KOPT-K1 (cell line): ENCODE measurements around the gene RAP1GAP2.

ENCODE experiments used
- H3K27ac ChIP-seq: fragments of 200-600 bp; sonication (generic); 2 replicates; pipeline ENCODE4 v1.5.1; 2016; ENCODE audit warnings: antibody characterized with exemption, mild to moderate bottlenecking, low read depth, low read length; ENCODE audit not compliant: poor library complexity, severe bottlenecking
- H3K36me3 ChIP-seq: fragments of 200-600 bp; sonication (generic); 2 replicates; pipeline ENCODE4 v1.5.1; 2017; ENCODE audit warnings: antibody characterized with exemption, mild to moderate bottlenecking, low read length, moderate library complexity; ENCODE audit not compliant: insufficient read depth
- H3K9me3 ChIP-seq: fragments of 200-600 bp; sonication (generic); 2 replicates; pipeline ENCODE4 v1.5.1; 2017; ENCODE audit warnings: antibody characterized with exemption, low read length, mild to moderate bottlenecking; ENCODE audit not compliant: insufficient read depth, poor library complexity, severe bottlenecking

The RAP1GAP2 gene

GRCh38 chr17:2894782-2895181 is 98.5 kb downstream of the RAP1GAP2 start:
- H3K36me3 ChIP-seq = no peaks in the 10 kb centered on the region
- H3K27ac ChIP-seq = no peak overlapping the region
- no peaks in the 10 kb centered on the region for H3K9me3 ChIP-seq

- no peak overlapping the region for H3K27ac ChIP-seq
- H3K36me3 ChIP-seq = no peaks in the 10 kb centered on the region
Measured at GRCh38 chr17:2897605-2898004, 101.4 kb downstream of the RAP1GAP2 start.

GRCh38 chr17:2898255-2898926 is 102.2 kb downstream of the RAP1GAP2 start:
- Histone ChIP-seq H3K27ac (no peak overlapping the region), H3K36me3 (no peaks in the 10 kb centered on the region)

More at GRCh38 chr17:2897605-2898004, 101.4 kb downstream of the RAP1GAP2 start:
- H3K9me3 ChIP-seq = no peaks in the 10 kb centered on the region

GRCh38 chr17:2899906-2900305 is 103.7 kb downstream of the RAP1GAP2 start:
- H3K36me3 ChIP-seq = no peaks in the 10 kb centered on the region
- no peaks in the 10 kb centered on the region for H3K9me3 ChIP-seq
- no peak overlapping the region for H3K27ac ChIP-seq

More at GRCh38 chr17:2898255-2898926, 102.2 kb downstream of the RAP1GAP2 start:
- no peaks in the 10 kb centered on the region for H3K9me3 ChIP-seq

DNA sequence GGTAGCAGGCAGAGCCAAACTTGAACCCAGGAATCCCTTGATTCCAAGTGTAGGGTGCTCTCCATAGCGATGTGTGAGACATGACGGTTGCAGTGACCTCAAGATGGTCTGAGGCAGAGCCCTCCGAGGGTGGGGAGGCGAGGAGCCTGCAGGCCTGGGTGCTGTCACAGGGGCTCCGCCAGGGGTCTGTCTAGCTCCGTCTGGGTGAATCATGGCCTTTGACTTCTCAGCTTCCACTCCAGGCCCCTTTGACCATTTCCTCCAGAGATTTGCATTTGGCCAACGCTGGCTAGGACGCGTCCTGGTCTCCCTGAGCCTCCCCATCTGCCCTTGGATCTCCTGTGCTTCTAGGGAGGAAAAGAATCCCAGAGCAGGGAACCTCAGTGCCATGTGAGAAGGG is 104.6 kb downstream of the RAP1GAP2 start:
- H3K9me3 ChIP-seq = no peaks in the 10 kb centered on the region
- no peaks in the 10 kb centered on the region for H3K36me3 ChIP-seq
- no peak overlapping the region for H3K27ac ChIP-seq

DNA sequence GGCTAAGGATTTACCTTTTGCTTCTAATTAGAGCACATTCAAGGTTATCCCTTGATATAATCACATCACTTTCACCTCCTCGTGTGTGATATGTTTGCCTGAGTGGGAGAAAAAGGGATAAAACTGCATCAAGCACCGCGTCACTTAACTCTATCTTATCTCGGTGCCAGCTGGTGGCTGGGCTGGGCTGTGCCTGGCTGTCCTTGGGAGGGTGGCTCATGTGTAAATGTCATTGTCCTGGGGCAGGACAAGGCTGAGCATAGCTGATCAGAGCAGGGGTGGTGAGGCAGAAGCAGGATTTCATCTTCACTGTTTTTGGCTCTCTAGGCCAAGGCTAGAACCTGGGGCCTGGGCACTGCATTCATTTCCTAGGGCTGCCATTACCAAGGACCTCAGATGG is 105.3 kb downstream of the RAP1GAP2 start:
- H3K9me3 ChIP-seq = no peaks in the 10 kb centered on the region
- H3K36me3 ChIP-seq = no peaks in the 10 kb centered on the region
- no peak overlapping the region for H3K27ac ChIP-seq

DNA sequence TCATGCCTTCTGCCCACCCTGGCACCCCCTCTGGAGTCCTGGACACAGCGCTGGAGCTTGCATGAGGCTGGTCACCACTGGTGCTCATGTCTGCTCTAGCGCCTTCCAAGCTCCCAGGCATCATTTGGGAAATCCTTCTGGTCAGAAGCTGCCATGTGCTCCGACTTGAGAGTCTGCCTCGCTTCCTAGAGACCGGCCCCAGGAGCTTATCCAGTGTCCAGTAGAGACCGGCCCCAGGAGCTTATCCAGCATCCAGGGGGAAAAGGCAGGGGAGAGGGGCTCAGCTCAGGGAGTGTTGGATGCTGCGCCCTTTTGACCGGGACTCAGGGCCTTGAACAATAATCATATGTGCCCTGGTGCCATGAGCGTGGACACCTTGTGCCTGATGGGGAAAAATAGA is 106.3 kb downstream of the RAP1GAP2 start:
- Histone ChIP-seq H3K36me3 (no peaks in the 10 kb centered on the region), H3K9me3 (no peaks in the 10 kb centered on the region), H3K27ac (no peak overlapping the region)

DNA sequence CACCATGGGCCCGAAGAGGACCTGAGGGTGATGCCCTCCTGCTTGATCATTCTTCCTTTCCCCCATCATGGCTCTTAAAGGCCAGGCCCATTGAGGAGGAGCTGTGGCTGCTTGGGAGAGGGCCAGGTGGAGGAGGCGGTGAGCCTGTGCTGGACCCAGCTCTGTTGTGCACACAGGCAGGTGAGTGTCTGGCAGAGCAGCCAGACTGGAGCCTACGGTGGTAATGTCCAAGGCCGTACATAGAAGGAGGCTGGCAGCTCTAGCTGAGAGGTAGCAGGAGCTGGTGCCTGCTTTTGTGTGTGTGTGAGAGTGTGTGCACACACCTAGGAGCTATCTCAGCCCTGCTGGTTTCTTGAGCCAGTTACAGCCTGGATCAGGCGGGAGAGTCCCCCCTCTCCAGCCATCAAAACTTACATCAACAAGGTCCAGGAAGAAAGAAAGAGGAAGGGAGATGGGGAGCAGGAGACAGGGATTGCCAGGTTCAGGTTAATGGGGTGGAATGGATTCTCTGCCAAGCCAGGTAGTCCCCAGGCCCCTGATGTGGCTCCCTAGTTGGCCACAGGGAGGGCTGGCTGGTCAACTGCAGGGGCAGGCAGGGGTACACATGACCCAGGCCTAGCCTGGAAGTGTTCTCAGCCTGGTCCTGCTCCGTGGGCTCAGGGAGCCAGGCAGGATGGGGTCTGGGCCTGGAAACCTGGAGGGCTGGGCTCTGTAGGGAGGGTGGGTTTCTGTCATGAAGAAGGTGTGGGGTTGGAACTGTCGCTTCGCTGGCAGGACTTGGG is 107.1 kb downstream of the RAP1GAP2 start:
- Histone ChIP-seq H3K36me3 (no peaks in the 10 kb centered on the region), H3K9me3 (no peaks in the 10 kb centered on the region), H3K27ac (no peak overlapping the region)

DNA sequence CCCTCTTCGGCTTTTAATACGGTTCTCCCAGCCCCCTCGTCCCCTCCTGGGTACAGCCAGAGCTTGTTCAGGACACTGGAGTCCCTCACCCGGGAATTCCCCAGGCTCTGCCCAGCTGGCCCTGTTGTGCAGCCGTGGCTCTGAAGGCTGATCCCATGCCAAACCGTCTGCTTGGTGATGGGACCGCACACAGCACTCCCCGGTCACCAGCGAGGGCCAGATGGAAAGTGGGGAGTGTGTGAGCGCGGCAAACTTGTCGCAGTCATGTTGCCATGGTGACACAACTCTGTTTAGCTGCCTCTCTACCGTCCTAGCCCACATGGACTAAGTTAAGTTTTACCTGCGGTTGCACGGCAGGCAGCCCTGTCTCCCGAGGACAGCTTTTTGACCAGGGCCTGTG is 107.9 kb downstream of the RAP1GAP2 start:
- Histone ChIP-seq H3K36me3 (no peaks in the 10 kb centered on the region), H3K9me3 (no peaks in the 10 kb centered on the region), H3K27ac (no peak overlapping the region)

- H3K27ac ChIP-seq = no peak overlapping the region
- H3K9me3 ChIP-seq = no peaks in the 10 kb centered on the region
- no peaks in the 10 kb centered on the region for H3K36me3 ChIP-seq
Measured at GRCh38 chr17:2905269-2905668, 109.0 kb downstream of the RAP1GAP2 start.

DNA sequence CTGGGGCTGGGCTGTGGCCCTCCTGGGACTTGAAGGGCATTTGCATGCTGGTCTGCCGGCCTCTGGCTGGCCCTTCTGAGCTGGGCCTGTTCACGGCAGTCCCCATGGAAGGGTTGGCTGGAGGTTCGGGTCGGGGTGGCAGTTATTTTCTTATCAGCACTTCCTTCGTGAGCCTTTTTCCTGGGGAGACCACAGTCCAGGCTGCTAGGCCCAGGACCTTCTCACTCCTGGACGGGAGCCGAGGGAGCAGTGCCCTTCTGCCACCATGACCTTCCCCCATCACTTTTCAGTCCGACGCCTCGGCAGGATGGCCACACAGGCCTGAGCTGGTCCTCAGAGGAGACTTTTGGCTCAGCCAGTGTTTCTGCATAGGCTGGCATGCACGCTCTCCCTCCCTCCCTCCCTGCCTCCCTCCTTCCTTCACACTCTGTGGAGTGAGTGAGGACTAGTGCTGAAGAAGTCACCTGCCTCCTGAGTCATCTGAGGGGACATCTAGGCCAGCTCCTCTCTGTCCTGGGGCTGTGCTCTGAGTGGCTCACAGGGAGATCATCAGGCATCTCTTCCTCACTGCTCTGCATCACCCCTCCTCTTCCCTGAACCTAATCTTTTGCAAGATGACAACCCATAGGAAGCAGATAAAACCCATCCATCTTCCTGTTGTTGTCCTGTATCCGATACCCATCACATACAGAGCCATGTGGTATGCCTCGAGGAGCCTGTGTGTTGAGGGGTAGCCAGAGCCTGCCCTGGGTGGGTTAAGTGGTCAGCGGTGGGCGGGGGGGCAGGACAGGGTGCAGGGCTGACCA is 109.7 kb downstream of the RAP1GAP2 start:
- no peaks in the 10 kb centered on the region for H3K9me3 ChIP-seq
- no peaks in the 10 kb centered on the region for H3K36me3 ChIP-seq
- no peak overlapping the region for H3K27ac ChIP-seq

DNA sequence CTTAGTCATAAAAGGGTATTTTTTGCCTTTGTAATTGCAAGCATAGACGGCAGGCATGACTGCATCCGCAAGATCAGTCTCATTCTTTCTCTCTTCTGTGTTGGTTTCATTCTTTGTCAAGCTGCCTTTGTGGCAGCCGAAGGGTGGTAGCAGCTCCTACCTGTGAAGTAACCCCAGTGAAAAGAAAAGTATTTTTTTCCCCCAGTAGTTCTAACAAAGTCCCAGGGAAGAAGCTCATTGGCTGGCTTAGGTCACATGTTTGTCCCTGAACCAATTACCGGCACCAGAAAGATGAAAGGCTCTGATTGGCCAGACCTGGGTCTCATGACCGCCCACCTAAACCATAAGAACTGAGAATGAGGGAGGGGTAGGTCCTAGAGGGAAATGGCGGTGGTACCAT is 110.7 kb downstream of the RAP1GAP2 start:
- Histone ChIP-seq H3K36me3 (no peaks in the 10 kb centered on the region), H3K27ac (no peak overlapping the region), H3K9me3 (no peaks in the 10 kb centered on the region)

DNA sequence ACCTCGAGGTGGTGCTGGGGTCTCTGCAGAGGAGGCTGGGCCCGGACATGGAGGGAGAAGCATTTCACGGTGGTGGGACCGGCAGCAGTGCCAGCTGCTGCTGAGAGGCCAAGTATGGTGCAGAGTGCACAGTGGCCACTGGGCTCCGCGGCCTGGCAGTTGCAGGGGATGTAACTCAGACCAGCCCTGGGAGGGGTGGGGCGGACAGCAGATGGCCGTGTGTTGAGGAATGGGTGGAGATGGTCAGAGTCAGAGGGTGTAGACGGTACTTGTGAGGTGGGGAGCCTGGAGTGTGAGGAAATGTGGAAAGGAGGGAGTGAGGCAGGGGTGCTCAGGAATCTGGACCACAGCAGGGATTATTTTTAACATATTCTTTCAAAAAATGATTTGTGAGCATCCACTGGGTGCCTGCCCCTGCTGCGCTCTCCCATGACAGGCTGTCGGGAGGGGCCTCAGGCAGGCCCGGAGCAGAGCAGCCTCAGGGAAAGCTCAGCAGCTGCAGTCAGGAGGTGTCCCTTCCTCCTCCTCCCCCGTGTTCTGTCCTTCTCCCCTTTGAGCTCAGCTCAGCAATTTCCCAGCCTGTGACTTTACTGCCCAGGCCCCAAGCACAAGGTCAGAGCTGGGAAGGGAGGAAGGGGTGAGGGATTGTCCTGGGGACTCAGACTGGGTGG is 113.1 kb downstream of the RAP1GAP2 start:
- H3K27ac ChIP-seq = no peak overlapping the region
- H3K36me3 ChIP-seq = no peaks in the 10 kb centered on the region
- H3K9me3 ChIP-seq = no peaks in the 10 kb centered on the region

DNA sequence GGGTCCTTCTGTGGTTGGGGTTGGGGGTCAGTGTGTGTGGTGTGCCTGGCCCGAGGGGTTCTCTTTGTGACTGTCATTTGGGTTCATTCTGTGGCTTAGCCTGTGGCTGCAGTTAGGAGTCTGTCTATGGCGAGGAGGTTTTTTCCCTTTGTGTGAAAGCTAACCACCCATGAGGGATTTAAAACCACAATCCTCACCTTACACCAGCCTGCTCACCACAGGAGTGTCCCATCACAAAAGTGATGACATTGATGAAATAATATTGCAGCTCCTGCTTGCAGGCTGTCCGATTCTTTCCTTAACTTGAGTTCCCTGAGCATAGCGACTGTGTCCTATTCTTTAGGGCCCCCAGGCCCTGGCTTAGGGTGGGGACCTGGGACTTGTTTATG is 113.6 kb downstream of the RAP1GAP2 start:
- Histone ChIP-seq H3K27ac (no peak overlapping the region), H3K9me3 (no peaks in the 10 kb centered on the region), H3K36me3 (no peaks in the 10 kb centered on the region)
